Measurements from ENCODE around the gene CDH13. TPM values are rescaled to one million over a fixed set of nuclear protein-coding genes. Genes with fewer than 3 reads are reported as not detected.

The CDH13 gene
- total RNA-seq, 1 experiment from 2014 or later: 36.5 TPM

- no peak for DNase-seq (ENCODE audit: low read depth)
Measured at GRCh38 chr16:82993926-82994325, 367.2 kb downstream of the CDH13 start.

GRCh38 chr16:82995286-82995923 lies 368.6 kb downstream of the CDH13 start:
- DNase-seq (ENCODE audit: low read depth): peak; percentile 7

GRCh38 chr16:82995924-82996441 lies 369.2 kb downstream of the CDH13 start:
- peak; percentile 73 for DNase-seq (ENCODE audit: low read depth)

GRCh38 chr16:82996814-82997213 lies 370.0 kb downstream of the CDH13 start:
- DNase-seq (ENCODE audit: low read depth): no peak

GRCh38 chr16:82999711-83000110 lies 372.9 kb downstream of the CDH13 start:
- no peak for DNase-seq (ENCODE audit: low read depth)

GRCh38 chr16:83002351-83003334 lies 375.9 kb downstream of the CDH13 start:
- DNase-seq (ENCODE audit: low read depth): peak; percentile 34

- DNase-seq (ENCODE audit: low read depth): no peak
Measured at GRCh38 chr16:83004868-83005652, 378.3 kb downstream of the CDH13 start.

GRCh38 chr16:83005653-83006160 lies 378.9 kb downstream of the CDH13 start:
- no peak for DNase-seq (ENCODE audit: low read depth)

GRCh38 chr16:83010776-83011720 lies 384.3 kb downstream of the CDH13 start:
- DNase-seq (ENCODE audit: low read depth): no peak

- no peak for DNase-seq (ENCODE audit: low read depth)
Measured at GRCh38 chr16:83011939-83012338, 385.2 kb downstream of the CDH13 start.

GRCh38 chr16:83013071-83013470 lies 386.3 kb downstream of the CDH13 start:
- no peak for DNase-seq (ENCODE audit: low read depth)

GRCh38 chr16:83019963-83020362 lies 393.2 kb downstream of the CDH13 start:
- DNase-seq (ENCODE audit: low read depth): no peak

- no peak for DNase-seq (ENCODE audit: low read depth)
Measured at GRCh38 chr16:83021045-83021444, 394.3 kb downstream of the CDH13 start.

- DNase-seq (ENCODE audit: low read depth): no peak
Measured at GRCh38 chr16:83021746-83022145, 395.0 kb downstream of the CDH13 start.

GRCh38 chr16:83023011-83023410 lies 396.2 kb downstream of the CDH13 start:
- DNase-seq (ENCODE audit: low read depth): no peak

GRCh38 chr16:83023640-83024039 lies 396.9 kb downstream of the CDH13 start:
- no peak for DNase-seq (ENCODE audit: low read depth)

- DNase-seq (ENCODE audit: low read depth): no peak
Measured at GRCh38 chr16:83027973-83028372, 401.2 kb downstream of the CDH13 start.

- no peak for DNase-seq (ENCODE audit: low read depth)
Measured at GRCh38 chr16:83029467-83029866, 402.7 kb downstream of the CDH13 start.

- DNase-seq (ENCODE audit: low read depth): peak; percentile 9
Measured at GRCh38 chr16:83031524-83031923, 404.8 kb downstream of the CDH13 start.

- no peak for DNase-seq (ENCODE audit: low read depth)
Measured at GRCh38 chr16:83037102-83037501, 410.3 kb downstream of the CDH13 start.

GRCh38 chr16:83037884-83038283 lies 411.1 kb downstream of the CDH13 start:
- DNase-seq (ENCODE audit: low read depth): no peak
